ENCODE measurements around the gene FLOT2. TPM values are rescaled to one million over a fixed set of nuclear protein-coding genes. Genes with fewer than 3 reads are reported as not detected.

The FLOT2 gene
- polyA plus RNA-seq, 1 donor (not counting 4 experiments of a cell fraction or from before 2014, with no cell fraction given): 67.2 TPM

GRCh38 chr17:28834420-28834819 lies 63.1 kb downstream of the FLOT2 start:
- FAIRE-seq: no peak

More at GRCh38 chr17:28834420-28834819, 63.1 kb downstream of the FLOT2 start:
- dilution Hi-C loops (cut with MboI; ENCODE audit: extremely low pct_ligation_motif_present, low sequenced_read_pairs): no loop called here
- no peak for TF ChIP-seq CTCF (optimal IDR thresholded peaks at IDR 0.05 in 1 of 3, IDR thresholded peaks at IDR 0.05 in 1 of 3, conservative IDR thresholded peaks at IDR 0.05 in 1 of 3; ENCODE audit: extremely low read depth in 1 of 3, insufficient read depth in 2 of 3, low read length in 3 of 3)
- no peak for TF ChIP-seq EZH2 (IDR thresholded peaks at IDR 0.05; ENCODE audit: low read length)
- Histone ChIP-seq H3K4me3 (ENCODE audit: control insufficient read depth in 2 of 3, extremely low read depth in 1 of 3, insufficient read depth in 2 of 3, low read depth in 1 of 3, low read length in 3 of 3) (no peak overlapping the region), H3K4me1 (ENCODE audit: control insufficient read depth, extremely low read depth, insufficient read depth, low read length) (no peaks in the 10 kb centered on the region), H3K9me3 (ENCODE audit: control insufficient read depth, low read depth, low read length) (no peaks in the 10 kb centered on the region), H3K27me3 (ENCODE audit: control insufficient read depth, extremely low read depth, insufficient read depth, low read length) (no peaks in the 10 kb centered on the region), H3K9me1 (ENCODE audit: control insufficient read depth, extremely low read depth, insufficient read depth, low read length) (no peaks in the 10 kb centered on the region), H3K36me3 (ENCODE audit: control insufficient read depth in 2 of 2, extremely low read depth in 1 of 2, insufficient read depth in 2 of 2, low read length in 2 of 2) (peaks cover 3 to 5% of the 10 kb centered on the region in 2 experiments), H3K9ac (ENCODE audit: control insufficient read depth, extremely low read depth, insufficient read depth, low read length) (no peak overlapping the region), H2AFZ (ENCODE audit: control insufficient read depth, low read length) (no peak overlapping the region), H3K27ac (ENCODE audit: control insufficient read depth, insufficient read depth, low read length) (no peak overlapping the region), H3K79me2 (ENCODE audit: control insufficient read depth, insufficient read depth, low read length) (peaks cover 77% of the 10 kb centered on the region), H3K4me2 (ENCODE audit: control insufficient read depth, extremely low read depth, insufficient read depth, low read depth, low read length) (no peak overlapping the region), H4K20me1 (ENCODE audit: control insufficient read depth, extremely low read depth, insufficient read depth, low read length) (peaks cover 3% of the 10 kb centered on the region)
- no peak for DNase-seq (ENCODE audit: low read depth, low spot score)

Small RNA genes within 50 kb of the gene (small RNA-seq; reads per million reads assigned to genes)
- 0 reads per million in 3 experiments for gene RF00019 (ENCODE audit: insufficient read length in 3 of 3, low read depth in 3 of 3, low replicate concordance in 1 of 3)

Other genes starting within 250 kb of the FLOT2 start
- gene SDF2, start 235.8 kb downstream of the FLOT2 start, polyA plus RNA-seq: 61.5 to 86.8 TPM (median 68.0 TPM) in 3 replicates
- gene SUPT6H, start 235.5 kb downstream of the FLOT2 start, polyA plus RNA-seq: 27.3 to 33.1 TPM (median 32.1 TPM) in 3 replicates
- 0.33 to 0.62 TPM (median 0.39 TPM) in 3 replicates for gene PROCA1, start 185.8 kb downstream of the FLOT2 start, polyA plus RNA-seq
- gene RAB34, start 179.9 kb downstream of the FLOT2 start, polyA plus RNA-seq: 115 to 180 TPM (median 134 TPM) in 3 replicates
- 976 to 1,971 TPM (median 1,096 TPM) in 3 replicates for gene RPL23A, start 177.7 kb downstream of the FLOT2 start, polyA plus RNA-seq
- 12.0 to 14.7 TPM (median 14.0 TPM) in 3 replicates for gene TLCD1, start 171.5 kb downstream of the FLOT2 start, polyA plus RNA-seq
- gene NEK8, start 168.9 kb downstream of the FLOT2 start, polyA plus RNA-seq: 4.1 to 6.2 TPM (median 4.3 TPM) in 3 replicates
- gene TRAF4, start 153.7 kb downstream of the FLOT2 start, polyA plus RNA-seq: 57.3 to 69.4 TPM (median 60.5 TPM) in 3 replicates
- 5.1 to 25.3 TPM (median 6.5 TPM) in 3 replicates for gene FAM222B, start 54.9 kb downstream of the FLOT2 start, polyA plus RNA-seq
- 46.5 to 63.3 TPM (median 60.6 TPM) in 3 replicates for gene ERAL1, start 42.7 kb downstream of the FLOT2 start, polyA plus RNA-seq
- 1.7 to 4.0 TPM (median 3.4 TPM) in 3 replicates for gene DHRS13, start 5.3 kb upstream of the FLOT2 start, polyA plus RNA-seq
- gene PHF12, start 53.8 kb upstream of the FLOT2 start, polyA plus RNA-seq: 7.1 to 16.1 TPM (median 9.6 TPM) in 3 replicates
- not detected in 3 replicates for gene SEZ6, start 108.3 kb upstream of the FLOT2 start, polyA plus RNA-seq
- gene PIPOX, start 145.4 kb upstream of the FLOT2 start, polyA plus RNA-seq: 0.03 to 0.15 TPM in 2 of 3 replicates, not detected in the other

All from keratinocyte (primary cell).